HG02610 (cell line): Measurements from ENCODE around the gene ARCN1.

Experiments
- ATAC-seq: cut with Tn5 transposase; IDR thresholded peaks from one replicate; pipeline ENCODE4 v1.9.1; 2021; ENCODE audit warnings: mild to moderate bottlenecking, moderate library complexity; ENCODE audit not compliant: unreplicated experiment

The ARCN1 gene

GRCh38 chr11:118572061-118572980 is at the start of gene ARCN1:
ARCN1 (plus strand) TSS chr11:118572409; CDS start chr11:118572548, 139 bp downstream.
- ATAC-seq, result peak; percentile 66

- no peak for ATAC-seq
These were observed 49.6 kb upstream of the ARCN1 start for GRCh38 chr11:118522571-118523072.

DNA sequence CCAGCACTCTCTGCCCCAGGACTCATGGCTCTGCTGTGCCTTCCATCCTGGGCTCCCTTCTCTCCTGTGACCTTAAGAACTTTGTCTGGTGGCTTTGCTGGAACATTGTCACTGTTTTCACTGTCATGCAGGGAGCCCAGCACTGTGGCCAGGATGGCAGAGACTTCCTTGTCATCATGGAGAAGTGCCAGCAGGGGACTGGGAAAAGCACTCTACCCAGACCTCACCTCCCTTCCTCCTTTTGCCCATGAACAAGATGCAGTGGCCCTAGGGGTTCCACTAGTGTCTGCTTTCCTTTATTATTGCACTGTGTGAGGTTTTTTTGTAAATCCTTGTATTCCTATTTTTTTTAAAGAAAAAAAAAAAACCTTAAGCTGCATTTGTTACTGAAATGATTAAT is 47.9 kb upstream of the ARCN1 start:
- no peak for ATAC-seq

DNA sequence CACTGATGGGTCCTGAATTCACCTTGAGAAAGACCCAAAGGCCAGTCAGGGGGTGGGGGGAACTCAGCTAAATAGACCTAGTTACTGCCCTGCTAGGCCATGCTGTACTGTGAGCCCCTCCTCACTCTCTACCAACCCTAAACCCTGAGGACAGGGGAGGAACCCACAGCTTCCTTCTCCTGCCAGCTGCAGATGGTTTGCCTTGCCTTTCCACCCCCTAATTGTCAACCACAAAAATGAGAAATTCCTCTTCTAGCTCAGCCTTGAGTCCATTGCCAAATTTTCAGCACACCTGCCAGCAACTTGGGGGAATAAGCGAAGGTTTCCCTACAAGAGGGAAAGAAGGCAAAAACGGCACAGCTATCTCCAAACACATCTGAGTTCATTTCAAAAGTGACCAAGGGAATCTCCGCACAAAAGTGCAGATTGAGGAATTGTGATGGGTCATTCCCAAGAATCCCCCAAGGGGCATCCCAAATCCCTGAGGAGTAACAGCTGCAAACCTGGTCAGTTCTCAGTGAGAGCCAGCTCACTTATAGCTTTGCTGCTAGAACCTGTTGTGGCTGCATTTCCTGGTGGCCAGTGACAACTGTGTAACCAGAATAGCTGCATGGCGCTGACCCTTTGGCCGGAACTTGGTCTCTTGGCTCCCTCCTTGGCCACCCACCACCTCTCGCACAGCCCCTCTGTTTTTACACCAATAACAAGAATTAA is 47.3 kb upstream of the ARCN1 start:
- ATAC-seq, result no peak

GRCh38 chr11:118526688-118527087 is 45.5 kb upstream of the ARCN1 start:
- ATAC-seq, result no peak

DNA sequence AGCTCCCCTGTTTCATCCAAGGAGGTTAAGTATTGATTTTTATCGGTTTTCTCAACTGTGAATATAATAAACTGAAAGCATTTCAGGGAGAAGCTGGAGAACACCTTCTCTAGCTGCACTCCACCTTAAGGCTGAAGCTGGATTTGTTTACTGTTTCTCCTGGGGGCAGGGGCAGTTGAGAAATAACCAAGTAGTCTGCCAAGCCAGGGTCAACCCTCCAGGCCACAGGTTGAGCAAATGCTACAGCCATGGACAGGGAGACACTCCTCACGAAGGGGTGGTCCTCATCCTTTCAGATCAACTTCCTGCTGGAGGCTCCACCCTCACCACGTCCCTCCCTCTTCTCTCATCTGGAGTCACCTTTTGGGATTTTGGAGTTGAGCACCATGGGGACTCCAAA is 45.1 kb upstream of the ARCN1 start, which contains the start of gene TTC36:
TSS of gene TTC36 (plus strand) at position 366 of the 400 bp plus-strand sequence. CDS start at position 387, 21 bp downstream.
- no peak for ATAC-seq

DNA sequence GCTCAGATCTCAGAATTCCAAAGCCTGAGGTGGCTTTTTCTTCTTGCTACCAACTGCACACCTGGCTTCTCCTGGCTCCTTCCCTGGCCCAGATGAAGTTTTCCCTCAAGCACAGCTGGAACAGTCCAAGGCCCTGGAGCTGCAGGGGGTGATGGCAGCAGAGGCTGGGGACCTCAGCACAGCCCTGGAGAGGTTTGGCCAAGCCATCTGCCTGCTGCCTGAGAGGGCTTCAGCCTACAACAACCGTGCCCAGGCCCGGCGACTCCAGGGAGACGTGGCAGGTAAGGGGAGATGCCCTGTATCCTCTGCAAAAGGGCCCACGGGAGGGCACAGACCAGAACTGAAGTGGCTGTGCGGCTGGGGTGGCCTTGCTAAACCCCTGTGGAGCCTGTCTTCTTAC is 43.7 kb upstream of the ARCN1 start:
- no peak for ATAC-seq

DNA sequence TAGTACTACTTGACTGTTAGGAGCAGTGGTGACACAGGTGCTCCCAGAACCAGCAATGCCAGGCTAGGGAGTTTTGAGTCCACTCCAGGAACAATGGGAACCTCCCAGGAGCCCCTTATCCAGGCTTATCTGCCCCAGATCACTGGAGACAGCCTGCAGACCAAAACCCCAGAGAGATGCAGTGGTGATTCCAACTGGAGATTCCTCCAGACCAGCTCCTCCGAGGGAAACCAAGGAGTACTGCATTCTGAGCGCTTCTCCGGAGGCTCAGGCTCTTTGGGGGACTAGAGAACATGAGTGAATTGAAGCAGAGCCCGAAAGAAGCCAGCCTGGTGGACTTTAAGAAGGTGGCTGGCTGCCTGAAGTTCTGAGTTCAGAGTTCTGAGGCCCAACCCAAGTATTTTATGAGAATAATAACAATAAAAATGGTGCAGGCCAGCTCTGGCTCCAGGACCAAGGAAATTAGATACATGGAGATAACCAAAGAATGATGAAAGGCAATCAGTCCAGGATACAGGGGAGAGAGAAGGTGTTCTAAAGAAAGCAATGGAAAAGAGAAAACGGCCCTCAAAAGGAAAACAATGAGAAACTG is 42.5 kb upstream of the ARCN1 start:
- no peak for ATAC-seq

- no peak for ATAC-seq
These were observed 42.0 kb upstream of the ARCN1 start for GRCh38 chr11:118530180-118530682.

- peak; percentile 74 for ATAC-seq
These were observed 41.3 kb upstream of the ARCN1 start, which contains the start of gene TMEM25 for GRCh38 chr11:118530683-118531596. TMEM25 (plus strand) TSS chr11:118531192; CDS start chr11:118531802, 610 bp downstream.

GRCh38 chr11:118531597-118532084 is 40.6 kb upstream of the ARCN1 start:
- no peak for ATAC-seq

DNA sequence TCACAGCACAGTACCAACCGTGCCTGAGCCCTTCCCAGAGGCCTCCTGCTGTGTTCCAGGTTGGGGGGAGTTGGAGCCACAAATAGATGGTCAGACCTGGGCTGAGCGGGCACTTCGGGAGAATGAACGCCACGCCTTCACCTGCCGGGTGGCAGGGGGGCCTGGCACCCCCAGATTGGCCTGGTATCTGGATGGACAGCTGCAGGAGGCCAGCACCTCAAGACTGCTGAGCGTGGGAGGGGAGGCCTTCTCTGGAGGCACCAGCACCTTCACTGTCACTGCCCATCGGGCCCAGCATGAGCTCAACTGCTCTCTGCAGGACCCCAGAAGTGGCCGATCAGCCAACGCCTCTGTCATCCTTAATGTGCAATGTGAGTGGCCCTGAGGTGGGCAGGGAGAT is 40.1 kb upstream of the ARCN1 start:
- no peak for ATAC-seq

GRCh38 chr11:118532852-118533768 is 39.1 kb upstream of the ARCN1 start:
- ATAC-seq, result no peak

DNA sequence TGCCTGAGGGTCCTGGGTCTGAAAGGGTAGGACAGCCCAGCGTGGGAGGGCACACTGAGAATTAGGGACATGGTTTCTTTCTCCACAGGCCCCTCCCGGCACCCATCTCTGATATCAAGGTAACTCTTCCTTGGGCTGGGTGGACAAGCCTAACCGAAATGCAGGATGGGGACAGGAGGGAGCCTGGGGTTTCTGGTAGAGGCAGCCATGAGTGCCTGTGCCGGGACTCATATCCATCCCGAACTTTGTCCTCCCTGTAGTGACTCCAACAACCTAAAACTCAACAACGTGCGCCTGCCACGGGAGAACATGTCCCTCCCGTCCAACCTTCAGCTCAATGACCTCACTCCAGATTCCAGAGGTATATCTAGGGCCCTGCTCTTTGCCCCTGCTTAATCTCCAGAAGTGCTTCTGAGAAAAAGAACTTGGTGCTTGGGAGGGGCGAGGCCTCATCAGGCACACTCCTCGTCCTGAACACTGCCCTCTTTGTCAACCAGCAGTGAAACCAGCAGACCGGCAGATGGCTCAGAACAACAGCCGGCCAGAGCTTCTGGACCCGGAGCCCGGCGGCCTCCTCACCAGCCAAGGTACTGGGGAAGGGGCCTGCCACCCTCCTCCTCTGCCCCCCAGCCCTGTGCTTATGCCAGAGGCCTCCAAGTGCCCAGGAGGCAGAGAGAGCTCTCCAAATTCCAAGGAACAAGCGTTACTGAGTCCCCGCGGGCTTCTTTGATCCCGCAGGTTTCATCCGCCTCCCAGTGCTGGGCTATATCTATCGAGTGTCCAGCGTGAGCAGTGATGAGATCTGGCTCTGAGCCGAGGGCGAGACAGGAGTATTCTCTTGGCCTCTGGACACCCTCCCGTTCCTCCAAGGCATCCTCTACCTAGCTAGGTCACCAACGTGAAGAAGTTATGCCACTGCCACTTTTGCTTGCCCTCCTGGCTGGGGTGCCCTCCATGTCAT is 38.2 kb upstream of the ARCN1 start:
- ATAC-seq, result no peak

DNA sequence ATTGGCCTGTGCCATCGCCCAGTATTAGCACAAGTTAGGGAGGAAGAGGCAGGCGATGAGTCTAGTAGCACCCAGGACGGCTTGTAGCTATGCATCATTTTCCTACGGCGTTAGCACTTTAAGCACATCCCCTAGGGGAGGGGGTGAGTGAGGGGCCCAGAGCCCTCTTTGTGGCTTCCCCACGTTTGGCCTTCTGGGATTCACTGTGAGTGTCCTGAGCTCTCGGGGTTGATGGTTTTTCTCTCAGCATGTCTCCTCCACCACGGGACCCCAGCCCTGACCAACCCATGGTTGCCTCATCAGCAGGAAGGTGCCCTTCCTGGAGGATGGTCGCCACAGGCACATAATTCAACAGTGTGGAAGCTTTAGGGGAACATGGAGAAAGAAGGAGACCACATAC is 36.9 kb upstream of the ARCN1 start:
- no peak for ATAC-seq

- no peak for ATAC-seq
These were observed 35.5 kb upstream of the ARCN1 start for GRCh38 chr11:118536726-118537125.

DNA sequence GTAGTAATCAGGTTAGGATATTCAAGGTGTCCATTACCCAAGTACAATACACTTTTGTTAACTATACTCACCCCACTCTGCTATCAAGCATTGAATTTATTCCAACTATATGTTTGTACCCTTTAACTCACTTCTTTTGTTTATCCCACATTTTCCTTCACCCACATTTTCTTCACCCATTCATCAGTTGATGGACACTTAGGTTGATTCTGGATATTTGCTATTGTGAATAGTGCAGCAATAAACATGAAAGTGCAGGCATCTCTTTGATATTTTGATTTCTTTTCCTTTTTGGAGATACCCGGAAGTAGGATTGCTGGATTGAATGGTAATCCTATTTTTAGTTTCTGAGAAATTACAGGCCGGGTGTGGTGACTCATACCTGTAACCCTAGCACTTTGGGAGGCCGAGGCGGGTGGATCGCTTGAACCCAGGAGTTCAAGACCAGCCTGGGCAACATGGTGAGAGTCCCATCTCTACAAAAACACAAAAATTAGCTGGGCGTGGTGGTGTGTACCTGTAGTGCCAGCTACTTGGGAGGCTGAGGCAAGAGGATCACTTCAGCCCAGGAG is 34.7 kb upstream of the ARCN1 start:
- no peak for ATAC-seq
